H9 (cell line): Measurements from ENCODE around the gene TGM4. TPM values are rescaled to one million over a fixed set of nuclear protein-coding genes. Genes with fewer than 3 reads are reported as not detected.

Experiments used
- DNase-seq: peaks from one replicate; pipeline ENCODE4 v3.0.0-alpha.2; 2017
- H2AFZ ChIP-seq: one replicate; pipeline ENCODE4 v1.6.1; 2013; ENCODE audit warnings: mild to moderate bottlenecking, low read length, control low read depth, moderate library complexity
- H2AK5ac ChIP-seq: 2 replicates; pipeline ENCODE4 v1.6.1; 2013; ENCODE audit warnings: low read length, control low read depth, mixed read lengths; ENCODE audit not compliant: insufficient read length
- H2BK120ac ChIP-seq: one replicate; pipeline ENCODE4 v1.6.1; 2013; ENCODE audit warnings: low read depth, mild to moderate bottlenecking, low read length, control low read depth, inconsistent platforms; ENCODE audit not compliant: poor library complexity, severe bottlenecking
- H2BK12ac ChIP-seq: 2 replicates; pipeline ENCODE4 v1.6.1; 2013; ENCODE audit warnings: low read length, control low read depth, mixed read lengths, low read depth; ENCODE audit not compliant: insufficient read length
- H2BK15ac ChIP-seq: 2 replicates; pipeline ENCODE4 v1.6.1; 2013; ENCODE audit warnings: low read depth, low read length, control low read depth
- H2BK20ac ChIP-seq: one replicate; pipeline ENCODE4 v1.6.1; 2013; ENCODE audit warnings: low read depth, mild to moderate bottlenecking, low read length, control low read depth, inconsistent platforms; ENCODE audit not compliant: poor library complexity, severe bottlenecking
- H2BK5ac ChIP-seq: 2 replicates; pipeline ENCODE4 v1.6.1; 2013; ENCODE audit warnings: low read length, control low read depth, mixed read lengths; ENCODE audit not compliant: insufficient read length
- H3K14ac ChIP-seq: 2 replicates; pipeline ENCODE4 v1.6.1; 2013; ENCODE audit warnings: low read length, control low read depth; ENCODE audit not compliant: insufficient read depth
- H3K18ac ChIP-seq: 2 replicates; pipeline ENCODE4 v1.6.1; 2013; ENCODE audit warnings: low read depth, mild to moderate bottlenecking, mixed read lengths, low read length, control low read depth; ENCODE audit not compliant: insufficient read length
- H3K23ac ChIP-seq: 2 replicates; pipeline ENCODE4 v1.6.1; 2013; ENCODE audit warnings: low read length, control low read depth, mixed read lengths, low read depth; ENCODE audit not compliant: insufficient read length
- H3K23me2 ChIP-seq: 2 replicates; pipeline ENCODE4 v1.6.1; 2013; ENCODE audit warnings: low read depth, mild to moderate bottlenecking, mixed read lengths, low read length, control low read depth; ENCODE audit not compliant: insufficient read length, poor library complexity, severe bottlenecking
- H3K27ac ChIP-seq: 2 replicates; pipeline ENCODE4 v1.5.1; 2013; ENCODE audit warnings: low read length, control low read depth, mixed read lengths, low read depth; ENCODE audit not compliant: insufficient read length
- H3K27me3 ChIP-seq: 2 replicates; pipeline ENCODE4 v1.6.1; 2013; ENCODE audit warnings: low read length, control low read depth, inconsistent platforms; ENCODE audit not compliant: insufficient read depth
- H3K4ac ChIP-seq: 2 replicates; pipeline ENCODE4 v1.6.1; 2013; ENCODE audit warnings: low read depth, mild to moderate bottlenecking, control low read depth, inconsistent platforms, low read length, moderate library complexity
- H3K4me1 ChIP-seq: 2 replicates; pipeline ENCODE4 v1.6.1; 2013; ENCODE audit warnings: low read length, control low read depth, inconsistent platforms; ENCODE audit not compliant: insufficient read depth
- H3K4me2 ChIP-seq: 2 replicates; pipeline ENCODE4 v1.6.1; 2013; ENCODE audit warnings: low read length, control low read depth, mixed read lengths; ENCODE audit not compliant: insufficient read length, insufficient read depth
- H3K56ac ChIP-seq: 2 replicates; pipeline ENCODE4 v1.6.1; 2013; ENCODE audit warnings: low read depth, mild to moderate bottlenecking, mixed read lengths, low read length, control low read depth; ENCODE audit not compliant: insufficient read length
- H3K79me1 ChIP-seq: 2 replicates; pipeline ENCODE4 v1.6.1; 2013; ENCODE audit warnings: low read depth, mild to moderate bottlenecking, moderate library complexity, low read length, control low read depth, inconsistent platforms; ENCODE audit not compliant: insufficient read depth, poor library complexity, severe bottlenecking
- H3K79me2 ChIP-seq: 2 replicates; pipeline ENCODE4 v1.6.1; 2013; ENCODE audit warnings: low read length, control low read depth, inconsistent platforms; ENCODE audit not compliant: insufficient read depth
- H3K9ac ChIP-seq: 2 replicates; pipeline ENCODE4 v1.6.1; 2013; ENCODE audit warnings: low read length, control low read depth, mixed read lengths; ENCODE audit not compliant: insufficient read length; ENCODE audit errors: extremely low read depth
- H3K9me3 ChIP-seq: one replicate; pipeline ENCODE4 v1.6.1; 2013; ENCODE audit warnings: low read depth, low read length, inconsistent platforms; ENCODE audit not compliant: control insufficient read depth
- H3T11ph ChIP-seq: one replicate; pipeline ENCODE4 v1.6.1; 2013; ENCODE audit warnings: mild to moderate bottlenecking, low read length, control low read depth, inconsistent platforms
- H4K20me1 ChIP-seq: one replicate; pipeline ENCODE4 v1.6.1; 2013; ENCODE audit not compliant: control insufficient read depth, insufficient read length, insufficient read depth
- H4K5ac ChIP-seq: 2 replicates; pipeline ENCODE4 v1.6.1; 2013; ENCODE audit warnings: low read depth, mild to moderate bottlenecking, mixed read lengths, low read length, control low read depth; ENCODE audit not compliant: insufficient read length
- H4K8ac ChIP-seq: replicated peaks from 2 replicates; pipeline ENCODE4 v1.6.1; 2013; ENCODE audit warnings: low read length, control low read depth, mixed read lengths, low read depth; ENCODE audit not compliant: insufficient read length
- H4K91ac ChIP-seq: 2 replicates; pipeline ENCODE4 v1.6.1; 2013; ENCODE audit warnings: low read depth, mild to moderate bottlenecking, moderate library complexity, mixed read lengths, low read length, control low read depth; ENCODE audit not compliant: insufficient read length
- H3K27ac Mint-ChIP-seq, 3 experiments: 2 replicates in 2 of 3; 3 replicates in 1 of 3; pipeline ENCODE4 v1.8.0; 2020 to 2021; ENCODE audit warnings: mixed read lengths in 3 of 3, mild to moderate bottlenecking in 1 of 3, moderate library complexity in 1 of 3
- H3K27me3 Mint-ChIP-seq: 2 replicates; pipeline ENCODE4 v1.8.0; 2021; ENCODE audit warnings: low read depth, mild to moderate bottlenecking, moderate library complexity, mixed read lengths
- H3K36me3 Mint-ChIP-seq, 3 experiments: 2 replicates in 2 of 3; 3 replicates in 1 of 3; pipeline ENCODE4 v1.8.0; 2020 to 2021; ENCODE audit warnings: low read depth in 3 of 3, mixed read lengths in 3 of 3; ENCODE audit not compliant: insufficient read depth in 1 of 3
- H3K4me1 Mint-ChIP-seq, 2 experiments: 2 replicates each; pipeline ENCODE4 v1.8.0; 2020; ENCODE audit warnings: mixed read lengths in 2 of 2
- H3K4me3 Mint-ChIP-seq, 2 experiments: 2 replicates in 1 of 2; 3 replicates in 1 of 2; pipeline ENCODE4 v1.8.0; 2020 to 2021; ENCODE audit warnings: mild to moderate bottlenecking in 2 of 2, mixed read lengths in 2 of 2, moderate library complexity in 1 of 2
- H3K9me3 Mint-ChIP-seq, 2 experiments: 2 replicates in 1 of 2; 3 replicates in 1 of 2; pipeline ENCODE4 v1.8.0; 2020; ENCODE audit warnings: mild to moderate bottlenecking in 2 of 2, mixed read lengths in 2 of 2, moderate library complexity in 1 of 2
- WGBS: extraction: QIAGEN DNeasy Blood & Tissue Kit; methylation state at CpG from one replicate; pipeline ENCODE4 v1.1.7; 2013; ENCODE audit warnings: missing lambda C conversion rate, low lambda C conversion rate, mixed read lengths; ENCODE audit not compliant: insufficient read length; ENCODE audit errors: extremely low coverage; 5-methylcytosine and 5-hydroxymethylcytosine counted together
- total RNA-seq: library from RNA; stranded (reverse); gene quantifications from 2 replicates; pipeline ENCODE4 v1.2.1, GENCODE V29; 2021
- TF ChIP-seq, protein P1 (sequence below): fragments of 200-600 bp; sonication (generic); conservative IDR thresholded peaks from 3 replicates; pipeline ENCODE4 v1.8.0; 2021; ENCODE audit warnings: antibody characterized with exemption, mild to moderate bottlenecking

TGM4 gene
- total RNA-seq, 1 experiment from 2014 or later: not detected

DNA sequence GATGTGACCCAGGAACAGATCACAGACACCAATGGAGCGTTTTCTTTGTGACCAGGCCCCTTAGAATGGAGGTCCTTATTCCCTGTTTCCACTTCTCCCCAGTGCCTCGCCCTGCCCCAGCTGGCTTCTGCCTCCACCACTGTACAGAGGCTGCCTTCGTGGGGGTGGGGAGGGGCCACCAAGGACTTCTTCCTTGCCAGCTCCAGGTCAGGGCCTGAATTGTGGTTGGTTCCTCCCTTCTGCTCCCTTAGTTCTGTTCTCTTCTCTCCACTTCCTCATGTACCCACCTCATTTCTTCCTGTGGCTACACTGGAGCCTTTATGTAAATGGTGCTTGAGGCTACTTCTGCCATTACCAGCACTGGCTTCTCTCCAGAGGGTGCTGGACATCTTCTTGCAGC is 16.4 kb downstream of the TGM4 start:
- Histone ChIP-seq H3K9ac (no peak overlapping the region), H3K56ac (no peak overlapping the region), H4K5ac (no peak overlapping the region), H2BK12ac (no peak overlapping the region), H4K91ac (no peak overlapping the region), H2BK5ac (no peak overlapping the region), H3K4ac (no peak overlapping the region), H3K23me2 (no peaks in the 10 kb centered on the region), H3T11ph (no peak overlapping the region), H3K14ac (no peak overlapping the region), H3K4me2 (no peak overlapping the region), H2AK5ac (no peak overlapping the region), H3K27ac (no peak overlapping the region), H3K79me2 (no peaks in the 10 kb centered on the region), H3K9me3 (no peaks in the 10 kb centered on the region), H2BK20ac (no peak overlapping the region), H4K20me1 (no peaks in the 10 kb centered on the region), H2BK15ac (no peak overlapping the region), H3K79me1 (no peaks in the 10 kb centered on the region), H3K23ac (no peak overlapping the region), H3K4me1 (peaks cover 9% of the 10 kb centered on the region; the same call in 1 of the 2 replicates), H3K27me3 (no peaks in the 10 kb centered on the region; the same call in 1 of the 2 replicates), H2BK120ac (no peak overlapping the region), H2AFZ (no peak overlapping the region), H4K8ac (no peak overlapping the region), H3K18ac (no peak overlapping the region)
- Mint-ChIP-seq H3K4me1 (peaks cover 6 to 18% of the 10 kb centered on the region in 2 experiments; a peak in 3 of 4 replicates), H3K27ac (no peak overlapping the region), H3K27me3 (no peaks in the 10 kb centered on the region), H3K9me3 (no peaks in the 10 kb centered on the region), H3K36me3 (no peaks in the 10 kb centered on the region; a peak in 1 of 7 replicates), H3K4me3 (no peak overlapping the region)
- TF ChIP-seq, protein P1, sequence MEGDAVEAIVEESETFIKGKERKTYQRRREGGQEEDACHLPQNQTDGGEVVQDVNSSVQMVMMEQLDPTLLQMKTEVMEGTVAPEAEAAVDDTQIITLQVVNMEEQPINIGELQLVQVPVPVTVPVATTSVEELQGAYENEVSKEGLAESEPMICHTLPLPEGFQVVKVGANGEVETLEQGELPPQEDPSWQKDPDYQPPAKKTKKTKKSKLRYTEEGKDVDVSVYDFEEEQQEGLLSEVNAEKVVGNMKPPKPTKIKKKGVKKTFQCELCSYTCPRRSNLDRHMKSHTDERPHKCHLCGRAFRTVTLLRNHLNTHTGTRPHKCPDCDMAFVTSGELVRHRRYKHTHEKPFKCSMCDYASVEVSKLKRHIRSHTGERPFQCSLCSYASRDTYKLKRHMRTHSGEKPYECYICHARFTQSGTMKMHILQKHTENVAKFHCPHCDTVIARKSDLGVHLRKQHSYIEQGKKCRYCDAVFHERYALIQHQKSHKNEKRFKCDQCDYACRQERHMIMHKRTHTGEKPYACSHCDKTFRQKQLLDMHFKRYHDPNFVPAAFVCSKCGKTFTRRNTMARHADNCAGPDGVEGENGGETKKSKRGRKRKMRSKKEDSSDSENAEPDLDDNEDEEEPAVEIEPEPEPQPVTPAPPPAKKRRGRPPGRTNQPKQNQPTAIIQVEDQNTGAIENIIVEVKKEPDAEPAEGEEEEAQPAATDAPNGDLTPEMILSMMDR: no peak
- DNase-seq: no peak
- no CpG with 5 or more reads among the region's 3 CpGs for WGBS
